ENCODE data around the gene PRKCE. TPM values are rescaled to one million over a fixed set of nuclear protein-coding genes. Genes with fewer than 3 reads are reported as not detected.

Gene PRKCE
- total RNA-seq, 1 experiment from 2014 or later, result 12.1 TPM

DNA sequence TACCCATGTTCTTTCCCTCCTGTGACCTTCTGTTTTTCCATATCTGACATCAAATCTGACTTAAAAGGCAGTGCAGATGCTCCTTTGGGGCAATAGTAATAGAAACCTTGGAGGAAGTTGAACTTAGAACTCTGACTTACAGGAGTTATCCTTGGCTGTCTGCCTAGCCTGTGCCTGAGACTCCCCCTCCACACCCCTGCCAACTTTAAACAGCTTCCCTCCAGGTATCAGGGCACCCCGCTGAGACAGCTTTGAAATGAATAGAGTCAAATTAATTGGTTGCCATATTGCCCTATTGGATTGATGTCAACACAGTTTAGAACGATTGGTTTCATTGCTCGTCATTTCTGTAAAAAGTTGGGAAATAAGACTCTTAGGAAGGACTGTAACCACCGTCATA lies 322.0 kb downstream of the PRKCE start:
- Mint-ChIP-seq H3K27me3 (ENCODE audit: insufficient read depth, unreplicated experiment) (no peaks in the 10 kb centered on the region), H3K9me3 (ENCODE audit: unreplicated experiment) (no peaks in the 10 kb centered on the region), H3K27ac (ENCODE audit: low read depth, unreplicated experiment) (no peak overlapping the region), H3K4me1 (ENCODE audit: insufficient read depth, unreplicated experiment) (no peaks in the 10 kb centered on the region), H3K4me3 (ENCODE audit: unreplicated experiment) (no peak overlapping the region), H3K36me3 (ENCODE audit: insufficient read depth, unreplicated experiment) (no peaks in the 10 kb centered on the region)
- TF ChIP-seq, protein P1, sequence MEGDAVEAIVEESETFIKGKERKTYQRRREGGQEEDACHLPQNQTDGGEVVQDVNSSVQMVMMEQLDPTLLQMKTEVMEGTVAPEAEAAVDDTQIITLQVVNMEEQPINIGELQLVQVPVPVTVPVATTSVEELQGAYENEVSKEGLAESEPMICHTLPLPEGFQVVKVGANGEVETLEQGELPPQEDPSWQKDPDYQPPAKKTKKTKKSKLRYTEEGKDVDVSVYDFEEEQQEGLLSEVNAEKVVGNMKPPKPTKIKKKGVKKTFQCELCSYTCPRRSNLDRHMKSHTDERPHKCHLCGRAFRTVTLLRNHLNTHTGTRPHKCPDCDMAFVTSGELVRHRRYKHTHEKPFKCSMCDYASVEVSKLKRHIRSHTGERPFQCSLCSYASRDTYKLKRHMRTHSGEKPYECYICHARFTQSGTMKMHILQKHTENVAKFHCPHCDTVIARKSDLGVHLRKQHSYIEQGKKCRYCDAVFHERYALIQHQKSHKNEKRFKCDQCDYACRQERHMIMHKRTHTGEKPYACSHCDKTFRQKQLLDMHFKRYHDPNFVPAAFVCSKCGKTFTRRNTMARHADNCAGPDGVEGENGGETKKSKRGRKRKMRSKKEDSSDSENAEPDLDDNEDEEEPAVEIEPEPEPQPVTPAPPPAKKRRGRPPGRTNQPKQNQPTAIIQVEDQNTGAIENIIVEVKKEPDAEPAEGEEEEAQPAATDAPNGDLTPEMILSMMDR (IDR thresholded peaks at IDR 0.05; ENCODE audit: unreplicated experiment), result no peak
- no TSS peak for BruUV-seq (replicated peaks)
- peak; percentile 45 for DNase-seq (ENCODE audit: unreplicated experiment)
- intact Hi-C loops (cut with micrococcal nuclease), result no loop called here
- ChIA-PET POLR2A (no interaction called here), CTCF (no interaction called here)

DNA sequence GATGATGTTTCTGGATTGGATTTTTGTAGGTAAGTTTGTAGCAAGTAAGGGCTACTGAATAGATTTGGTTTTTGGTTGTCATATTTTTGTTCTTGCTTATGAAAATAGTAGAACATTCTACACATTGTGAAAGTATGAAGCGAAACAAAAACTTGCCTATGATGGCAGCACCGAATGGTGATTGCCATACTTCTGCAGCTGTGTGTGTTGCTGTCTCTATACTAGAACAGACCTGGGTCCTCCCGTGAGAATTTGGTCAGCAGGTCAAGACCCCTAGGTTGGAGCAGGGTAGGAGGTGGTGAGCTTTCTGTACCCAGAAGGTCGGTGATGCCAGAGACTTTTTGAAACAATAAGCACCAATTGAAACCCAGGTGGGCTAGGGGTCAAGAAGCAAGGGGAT lies 322.6 kb downstream of the PRKCE start:
- TF ChIP-seq, protein P1 (IDR thresholded peaks at IDR 0.05; ENCODE audit: unreplicated experiment), result no peak
- no peaks in the 10 kb centered on the region for H3K27me3 Mint-ChIP-seq (ENCODE audit: insufficient read depth, unreplicated experiment)
- no peak overlapping the region for H3K4me3 Mint-ChIP-seq (ENCODE audit: unreplicated experiment)
- H3K4me1 Mint-ChIP-seq (ENCODE audit: insufficient read depth, unreplicated experiment), result no peaks in the 10 kb centered on the region
- DNase-seq (ENCODE audit: unreplicated experiment), result no peak
- BruUV-seq (replicated peaks), result no TSS peak
- POLR2A ChIA-PET, result no interaction called here
- intact Hi-C loops (cut with micrococcal nuclease), result no loop called here
- CTCF ChIA-PET, result interaction anchor here (1.5 kb wide), 1 partner anchor 10 kb away, joined by 4 read pairs; no protein-coding TSS in a partner anchor
- no peak overlapping the region for H3K27ac Mint-ChIP-seq (ENCODE audit: low read depth, unreplicated experiment)
- H3K9me3 Mint-ChIP-seq (ENCODE audit: unreplicated experiment), result no peaks in the 10 kb centered on the region
- H3K36me3 Mint-ChIP-seq (ENCODE audit: insufficient read depth, unreplicated experiment), result no peaks in the 10 kb centered on the region

DNA sequence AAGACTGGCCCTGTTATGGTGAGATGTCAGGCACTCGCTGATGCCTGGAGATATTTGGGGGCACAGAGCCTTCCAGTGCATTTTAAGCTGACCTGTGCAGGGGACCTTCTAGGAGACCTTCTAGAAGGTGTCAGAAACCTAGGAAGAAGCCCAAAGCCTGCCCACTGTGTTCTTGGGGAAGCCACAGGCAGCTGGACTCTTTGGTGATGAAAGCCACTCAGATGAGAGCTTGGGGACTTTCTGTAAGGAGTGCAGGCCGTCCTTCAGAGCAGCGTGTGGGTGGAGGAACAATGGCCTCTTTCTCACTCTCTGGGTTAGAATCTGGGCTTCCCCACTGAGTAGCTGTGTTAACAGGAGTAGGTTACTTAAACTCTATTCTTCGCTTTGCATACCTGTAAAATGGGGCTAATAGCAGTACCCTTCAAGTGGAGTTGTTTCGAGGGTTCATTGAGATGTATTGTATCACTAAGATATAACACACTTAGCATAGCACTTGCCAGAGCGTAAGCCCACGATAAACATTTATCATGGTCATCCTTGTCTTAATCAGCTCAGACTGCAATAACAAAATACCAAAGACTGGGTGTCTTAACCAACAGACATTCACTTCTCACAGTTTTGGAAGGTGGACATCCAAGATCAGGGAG lies 323.4 kb downstream of the PRKCE start:
- no peaks in the 10 kb centered on the region for H3K9me3 Mint-ChIP-seq (ENCODE audit: unreplicated experiment)
- TF ChIP-seq, protein P1 (IDR thresholded peaks at IDR 0.05; ENCODE audit: unreplicated experiment), result no peak
- no peak overlapping the region for H3K4me3 Mint-ChIP-seq (ENCODE audit: unreplicated experiment)
- no peak for DNase-seq (ENCODE audit: unreplicated experiment)
- H3K27ac Mint-ChIP-seq (ENCODE audit: low read depth, unreplicated experiment), result no peak overlapping the region
- no TSS peak for BruUV-seq (replicated peaks)
- no peaks in the 10 kb centered on the region for H3K36me3 Mint-ChIP-seq (ENCODE audit: insufficient read depth, unreplicated experiment)
- ChIA-PET CTCF (interaction anchor here (0.5 to 1.5 kb wide), 5 partner anchors 10 to 1111 kb away, joined by 3 to 4 read pairs (median 4); no protein-coding TSS in a partner anchor), POLR2A (no interaction called here)
- no peaks in the 10 kb centered on the region for H3K27me3 Mint-ChIP-seq (ENCODE audit: insufficient read depth, unreplicated experiment)
- H3K4me1 Mint-ChIP-seq (ENCODE audit: insufficient read depth, unreplicated experiment), result no peaks in the 10 kb centered on the region
- intact Hi-C loops (cut with micrococcal nuclease), result no loop called here

DNA sequence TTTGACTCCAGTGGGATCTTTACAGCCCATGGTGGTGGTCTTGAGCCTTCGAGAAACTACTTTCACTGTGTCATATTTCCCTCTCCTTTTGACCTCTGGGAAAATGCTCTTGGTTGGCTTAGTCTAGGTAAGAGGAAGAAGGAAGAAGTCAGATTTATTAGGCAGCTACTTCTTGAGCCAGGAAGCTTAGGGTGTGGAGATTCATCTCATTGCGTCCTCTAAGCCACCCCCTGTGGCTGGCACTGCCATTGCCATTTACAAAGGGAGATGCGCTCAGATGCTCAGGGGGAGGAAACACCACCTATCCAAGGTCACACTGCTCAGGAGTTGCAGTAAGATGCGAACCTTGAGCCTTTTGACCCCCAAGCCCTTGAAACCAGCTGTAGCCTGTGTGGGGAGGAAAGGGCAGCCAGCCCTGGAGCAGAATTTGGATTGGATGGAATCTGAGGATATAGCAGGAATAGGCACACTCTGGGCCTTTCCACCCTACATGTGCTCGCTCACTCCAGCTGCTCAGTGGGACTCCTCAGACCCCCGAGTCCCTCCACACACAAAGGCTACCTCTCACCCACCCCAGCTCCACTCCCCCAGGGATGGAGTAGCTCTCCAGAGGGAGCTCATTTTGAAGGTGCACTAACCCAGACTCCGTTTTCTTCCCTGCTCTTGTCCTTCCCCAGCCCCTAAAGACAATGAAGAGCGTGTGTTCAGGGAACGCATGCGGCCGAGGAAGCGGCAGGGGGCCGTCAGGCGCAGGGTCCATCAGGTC lies 324.5 kb downstream of the PRKCE start:
- no peak for DNase-seq (ENCODE audit: unreplicated experiment)
- TF ChIP-seq, protein P1 (IDR thresholded peaks at IDR 0.05; ENCODE audit: unreplicated experiment), result no peak
- Mint-ChIP-seq H3K9me3 (ENCODE audit: unreplicated experiment) (no peaks in the 10 kb centered on the region), H3K36me3 (ENCODE audit: insufficient read depth, unreplicated experiment) (no peaks in the 10 kb centered on the region), H3K27ac (ENCODE audit: low read depth, unreplicated experiment) (no peak overlapping the region), H3K4me3 (ENCODE audit: unreplicated experiment) (no peak overlapping the region), H3K27me3 (ENCODE audit: insufficient read depth, unreplicated experiment) (no peaks in the 10 kb centered on the region), H3K4me1 (ENCODE audit: insufficient read depth, unreplicated experiment) (no peaks in the 10 kb centered on the region)
- ChIA-PET POLR2A (interaction anchor here (1.0 kb wide), 1 partner anchor 12 kb away, joined by 3 read pairs; no protein-coding TSS in a partner anchor), CTCF (interaction anchor here (0.5 to 1.5 kb wide), 4 partner anchors 12 to 1112 kb away, joined by 3 to 4 read pairs (median 4); no protein-coding TSS in a partner anchor)
- intact Hi-C loops (cut with micrococcal nuclease), result no loop called here
- BruUV-seq (replicated peaks), result no TSS peak

Measured in MCF 10A (cell line).